CD14-positive monocyte (primary cell): Measurements from ENCODE around the gene STRBP. TPM values are rescaled to one million over a fixed set of nuclear protein-coding genes. Genes with fewer than 3 reads are reported as not detected.

Experiments
- DNase-seq, 3 donors: peaks; one replicate each; pipeline ENCODE4 v3.0.0-alpha.2; 2011 to 2022
- H2AFZ ChIP-seq: 2 replicates; pipeline ENCODE4 v1.6.0; 2012; ENCODE audit warnings: mild to moderate bottlenecking, low read depth, low read length, inconsistent platforms; ENCODE audit not compliant: insufficient read depth, poor library complexity, severe bottlenecking
- H3K27ac ChIP-seq, 2 donors: 1 replicate in 1 of 2; 2 replicates in 1 of 2; pipeline ENCODE4 v1.5.1; 2012 to 2013; ENCODE audit warnings: low read length in 2 of 2, control low read depth in 1 of 2, inconsistent platforms in 1 of 2, low read depth in 1 of 2, mild to moderate bottlenecking in 1 of 2
- H3K27me3 ChIP-seq, 2 donors: one replicate each; pipeline versions ENCODE4 v1.6.0 to v1.6.1; 2011 to 2013; ENCODE audit warnings: low read length in 2 of 2; ENCODE audit not compliant: control insufficient read depth in 2 of 2, insufficient read depth in 2 of 2
- H3K36me3 ChIP-seq, 2 donors: replicated peaks in 1 of 2; 1 replicate in 1 of 2; 2 replicates in 1 of 2; pipeline versions ENCODE4 v1.5.1 to v1.6.1; 2012 to 2013; ENCODE audit warnings: low read length in 2 of 2, control low read depth in 1 of 2, inconsistent platforms in 1 of 2, mild to moderate bottlenecking in 1 of 2; ENCODE audit not compliant: insufficient read depth in 2 of 2, control insufficient read depth in 1 of 2
- H3K4me1 ChIP-seq, 2 donors: 1 replicate in 1 of 2; 2 replicates in 1 of 2; pipeline versions ENCODE4 v1.5.1 to v1.6.1; 2012 to 2013; ENCODE audit warnings: low read length in 2 of 2, control low read depth in 1 of 2, inconsistent platforms in 1 of 2, mild to moderate bottlenecking in 1 of 2, moderate library complexity in 1 of 2; ENCODE audit not compliant: insufficient read depth in 2 of 2, control insufficient read depth in 1 of 2
- H3K4me2 ChIP-seq: replicated peaks from 2 replicates; pipeline ENCODE3; 2012; ENCODE audit warnings: low read length, moderate library complexity, mild to moderate bottlenecking; ENCODE audit not compliant: poor library complexity, severe bottlenecking; ENCODE audit errors: extremely low read depth
- H3K4me3 ChIP-seq, 3 experiments: fragments of 200-600 bp in 1 of 3; sonication (generic) in 1 of 3; replicated peaks in 1 of 3; 1 replicate in 2 of 3; 2 replicates in 1 of 3; pipeline ENCODE4 v1.5.1; 2011 to 2013; ENCODE audit warnings: low read length in 3 of 3, mild to moderate bottlenecking in 3 of 3, control low read depth in 2 of 3, low read depth in 2 of 3, inconsistent platforms in 1 of 3, moderate library complexity in 1 of 3
- H3K79me2 ChIP-seq: 2 replicates; pipeline ENCODE4 v1.6.0; 2012; ENCODE audit warnings: mild to moderate bottlenecking, control low read depth, inconsistent platforms, low read length, moderate library complexity; ENCODE audit not compliant: insufficient read depth
- H3K9ac ChIP-seq: 2 replicates; pipeline ENCODE4 v1.6.0; 2017; ENCODE audit warnings: low read length, mild to moderate bottlenecking; ENCODE audit not compliant: insufficient read depth, poor library complexity, severe bottlenecking
- H3K9me3 ChIP-seq, 2 donors: replicated peaks in 1 of 2; 1 replicate in 1 of 2; 2 replicates in 1 of 2; pipeline versions ENCODE4 v1.5.1 to v1.6.1; 2012 to 2013; ENCODE audit warnings: low read length in 2 of 2, control low read depth in 1 of 2; ENCODE audit not compliant: control insufficient read depth in 1 of 2, insufficient read depth in 1 of 2
- H4K20me1 ChIP-seq: 2 replicates; pipeline ENCODE4 v1.6.0; 2012; ENCODE audit warnings: mild to moderate bottlenecking, low read length, control low read depth, moderate library complexity; ENCODE audit not compliant: insufficient read depth
- H3K27ac Mint-ChIP-seq, 7 donors: one replicate each; pipeline ENCODE4 v1.8.0; 2020; ENCODE audit warnings: mild to moderate bottlenecking in 7 of 7, mixed read lengths in 7 of 7, moderate library complexity in 6 of 7, inconsistent platforms in 2 of 7
- H3K27me3 Mint-ChIP-seq, 3 donors: one replicate each; pipeline ENCODE4 v1.8.0; 2021 to 2022; ENCODE audit warnings: low read depth in 3 of 3, mild to moderate bottlenecking in 3 of 3, mixed read lengths in 3 of 3, moderate library complexity in 3 of 3, inconsistent platforms in 1 of 3
- H3K36me3 Mint-ChIP-seq, 2 donors: one replicate each; pipeline ENCODE4 v1.8.0; 2020; ENCODE audit warnings: mixed read lengths in 2 of 2, inconsistent platforms in 1 of 2, mild to moderate bottlenecking in 1 of 2
- H3K4me1 Mint-ChIP-seq: one replicate; pipeline ENCODE4 v1.8.0; 2020; ENCODE audit warnings: mild to moderate bottlenecking, mixed read lengths
- H3K4me3 Mint-ChIP-seq, 2 donors: one replicate each; pipeline ENCODE4 v1.8.0; 2020; ENCODE audit warnings: mild to moderate bottlenecking in 2 of 2, mixed read lengths in 2 of 2, moderate library complexity in 1 of 2
- H3K9me3 Mint-ChIP-seq, 7 donors: one replicate each; pipeline ENCODE4 v1.8.0; 2020 to 2022; ENCODE audit warnings: mixed read lengths in 7 of 7, mild to moderate bottlenecking in 6 of 7, moderate library complexity in 6 of 7, inconsistent platforms in 2 of 7
- CTCF ChIP-seq: fragments of 200-600 bp; IDR thresholded peaks from one replicate; pipeline ENCODE4 v1.8.0; 2022; ENCODE audit warnings: antibody characterized with exemption, mild to moderate bottlenecking
- WGBS: methylation state at CpG from one replicate; pipeline ENCODE4 v1.1.5; 2013; ENCODE audit warnings: missing lambda C conversion rate; ENCODE audit not compliant: insufficient coverage; 5-methylcytosine and 5-hydroxymethylcytosine counted together
- intact Hi-C, 2 donors: fragments of 100-400 bp; cut with micrococcal nuclease; formaldehyde crosslinking; loops; one replicate each; pipeline versions ENCODE4 v1.15.0 to v1.15.1; 2023
- polyA plus RNA-seq, 3 donors: library from polyadenylated mRNA; depleted of rRNA in 1 of 3; unstranded in 2 of 3; stranded (reverse) in 1 of 3; fragments of 300-500 nt in 2 of 3; fragments of >200 nt in 1 of 3; fragmentation: Illumina TruSeq in 2 of 3; gene quantifications; 1 replicate in 2 of 3; 2 replicates in 1 of 3; pipeline ENCODE4 v1.2.3, GENCODE V29; 2012 to 2021

Gene STRBP
- polyA plus RNA-seq, 3 donors = 0.97 to 1.9 (median 1.9) TPM

GRCh38 chr9:123312306-123312877, 44.0 kb upstream of the STRBP start:
- Histone ChIP-seq H3K27ac (no peak overlapping the region), H3K9me3 (no peaks in the 10 kb centered on the region), H3K36me3 (no peaks in the 10 kb centered on the region), H3K4me3 (no peak overlapping the region), H3K79me2 (no peaks in the 10 kb centered on the region), H3K4me2 (no peak overlapping the region), H4K20me1 (no peaks in the 10 kb centered on the region), H2AFZ (no peak overlapping the region), H3K9ac (no peak overlapping the region), H3K4me1 (peaks cover 0 to 9% of the 10 kb centered on the region in 2 donors), H3K27me3 (no peaks in the 10 kb centered on the region)
- intact Hi-C loops = no loop called here
- Mint-ChIP-seq H3K36me3 (no peaks in the 10 kb centered on the region), H3K9me3 (no peaks in the 10 kb centered on the region), H3K4me1 (peaks cover 16% of the 10 kb centered on the region), H3K27ac (no peak overlapping the region), H3K27me3 (peaks cover 1 to 5% (median 3%) of the 10 kb centered on the region in 3 donors), H3K4me3 (no peak overlapping the region)
- no peak for DNase-seq
- WGBS = 45% methylated on average over 4 of the region's 4 CpGs
- TF ChIP-seq CTCF = no peak

- intact Hi-C loops = no loop called here
- peaks cover 1 to 5% (median 2%) of the 10 kb centered on the region in 3 donors for H3K27me3 Mint-ChIP-seq
- Histone ChIP-seq H3K4me3 (no peak overlapping the region), H3K27ac (no peak overlapping the region), H3K9me3 (no peaks in the 10 kb centered on the region), H4K20me1 (no peaks in the 10 kb centered on the region), H3K79me2 (no peaks in the 10 kb centered on the region), H3K9ac (no peak overlapping the region), H3K4me2 (no peak overlapping the region), H3K36me3 (no peaks in the 10 kb centered on the region), H2AFZ (no peak overlapping the region), H3K4me1 (peaks cover 0 to 2% of the 10 kb centered on the region in 2 donors), H3K27me3 (no peaks in the 10 kb centered on the region)
- no peak for TF ChIP-seq CTCF
- no peaks in the 10 kb centered on the region for H3K9me3 Mint-ChIP-seq
- H3K27ac Mint-ChIP-seq = no peak overlapping the region
- H3K36me3 Mint-ChIP-seq = no peaks in the 10 kb centered on the region
- H3K4me3 Mint-ChIP-seq = no peak overlapping the region
- peaks cover 9% of the 10 kb centered on the region for H3K4me1 Mint-ChIP-seq
- no peak for DNase-seq
- WGBS = 17% methylated on average over 2 of the region's 9 CpGs
These were observed 42.9 kb upstream of the STRBP start for GRCh38 chr9:123311250-123311752.
